NT2/D1 (cell line): ENCODE data around the gene ABCG8.

Source experiments
- DNase-seq: peaks from one replicate; pipeline ENCODE4 v3.0.0-alpha.2; 2011; ENCODE audit warnings: low read depth, low spot score
- H3K27me3 ChIP-seq: 2 replicates; pipeline ENCODE4 v1.6.0; 2011; ENCODE audit warnings: mild to moderate bottlenecking; ENCODE audit not compliant: insufficient read length, insufficient read depth
- H3K36me3 ChIP-seq: 2 replicates; pipeline ENCODE4 v1.6.1; 2011; ENCODE audit warnings: mild to moderate bottlenecking, low read length, mixed read lengths; ENCODE audit not compliant: insufficient read depth, insufficient read length
- H3K4me1 ChIP-seq: 2 replicates; pipeline ENCODE4 v1.5.1; 2011; ENCODE audit not compliant: insufficient read depth, insufficient read length
- H3K4me3 ChIP-seq: 2 replicates; pipeline ENCODE4 v1.5.1; 2011; ENCODE audit warnings: low read depth; ENCODE audit not compliant: insufficient read length
- H3K9ac ChIP-seq: 2 replicates; pipeline ENCODE4 v1.6.0; 2011; ENCODE audit warnings: low read depth; ENCODE audit not compliant: insufficient read length
- H3K9me3 ChIP-seq: 2 replicates; pipeline ENCODE4 v1.5.1; 2011; ENCODE audit warnings: mild to moderate bottlenecking, low read length; ENCODE audit not compliant: insufficient read depth
- SUZ12 ChIP-seq: IDR thresholded peaks from 2 replicates; pipeline ENCODE4 v1.6.1; 2011; ENCODE audit not compliant: insufficient read length, insufficient read depth; ENCODE audit errors: extremely low read depth
- YY1 ChIP-seq: IDR thresholded peaks from 2 replicates; pipeline ENCODE4 v1.6.1; 2011; ENCODE audit not compliant: insufficient read length, insufficient read depth
- ZNF274 ChIP-seq: IDR thresholded peaks from 2 replicates; pipeline ENCODE4 v1.6.1; 2011; ENCODE audit warnings: mild to moderate bottlenecking, low read depth, low read length

Gene ABCG8

DNA sequence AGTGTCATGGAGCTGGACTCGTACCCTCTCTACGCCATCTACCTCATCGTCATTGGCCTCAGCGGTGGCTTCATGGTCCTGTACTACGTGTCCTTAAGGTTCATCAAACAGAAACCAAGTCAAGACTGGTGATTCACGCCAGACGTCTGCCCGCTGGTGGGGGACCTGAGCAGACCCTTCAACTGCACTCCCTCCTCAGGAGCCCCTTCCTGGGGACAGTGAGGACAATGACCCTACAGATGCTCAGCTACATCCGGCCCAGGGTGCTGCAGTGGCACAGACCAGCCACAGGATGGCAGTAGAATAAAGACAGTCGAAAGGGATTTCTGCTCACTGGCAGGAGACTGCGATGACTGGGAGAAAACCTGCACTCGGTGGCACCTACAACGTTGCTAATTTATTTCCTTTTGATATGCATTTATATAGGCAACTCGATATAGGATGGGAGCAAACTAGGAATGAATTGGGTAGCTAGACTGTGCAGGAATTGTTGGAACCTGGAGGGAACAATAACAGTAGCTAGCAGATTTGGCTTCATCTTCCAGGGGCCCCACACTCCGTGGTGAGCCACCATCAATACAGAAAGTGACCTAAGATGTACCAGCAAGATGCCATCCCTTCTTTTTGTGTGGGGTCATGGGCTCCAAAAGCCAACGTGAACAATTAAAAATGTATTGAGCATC lies 39.2 kb downstream of the ABCG8 start:
- Histone ChIP-seq H3K9me3 (no peaks in the 10 kb centered on the region), H3K27me3 (peaks cover 3% of the 10 kb centered on the region), H3K4me1 (no peaks in the 10 kb centered on the region), H3K9ac (no peak overlapping the region), H3K4me3 (no peak overlapping the region), H3K36me3 (no peaks in the 10 kb centered on the region)
- DNase-seq = peak; percentile 57
- TF ChIP-seq YY1 = no peak

GRCh38 chr2:43879261-43879660 lies 40.5 kb downstream of the ABCG8 start:
- Histone ChIP-seq H3K27me3 (peaks cover 3% of the 10 kb centered on the region), H3K9ac (no peak overlapping the region), H3K36me3 (no peaks in the 10 kb centered on the region), H3K4me3 (no peak overlapping the region), H3K9me3 (no peaks in the 10 kb centered on the region), H3K4me1 (no peaks in the 10 kb centered on the region)
- TF ChIP-seq YY1 (no peak), SUZ12 (no peak), ZNF274 (no peak)
- DNase-seq = no peak

DNA sequence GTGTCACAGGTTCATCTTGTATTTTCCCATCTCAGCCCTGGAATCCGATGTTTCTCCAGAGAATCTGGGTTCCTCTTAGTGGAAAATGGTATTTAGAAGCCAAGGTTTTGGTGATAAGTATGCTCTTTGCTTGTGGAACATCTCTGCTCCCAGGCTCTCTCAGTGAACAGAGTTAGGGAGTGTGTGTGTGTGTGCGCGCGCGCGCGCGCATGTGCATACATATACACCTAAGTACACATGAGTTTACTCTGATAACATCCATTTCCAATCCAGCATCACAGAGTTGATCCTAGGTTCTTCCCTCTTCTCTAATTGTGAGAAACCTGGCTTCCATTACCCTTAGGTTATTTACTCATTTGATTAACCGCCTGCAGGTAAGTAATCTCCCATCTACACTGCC lies 41.7 kb downstream of the ABCG8 start:
- no peak for DNase-seq
- Histone ChIP-seq H3K9ac (no peak overlapping the region), H3K4me1 (no peaks in the 10 kb centered on the region), H3K9me3 (no peaks in the 10 kb centered on the region), H3K36me3 (peaks cover 4% of the 10 kb centered on the region), H3K4me3 (no peak overlapping the region), H3K27me3 (peaks cover 3% of the 10 kb centered on the region)
- TF ChIP-seq YY1 = no peak
- TF ChIP-seq ZNF274 = no peak
- TF ChIP-seq SUZ12 = no peak

- no peaks in the 10 kb centered on the region for H3K9me3 ChIP-seq
- H3K4me3 ChIP-seq = no peak overlapping the region
- DNase-seq = no peak
- H3K27me3 ChIP-seq = peaks cover 3% of the 10 kb centered on the region
- H3K9ac ChIP-seq = no peak overlapping the region
- H3K4me1 ChIP-seq = no peaks in the 10 kb centered on the region
- no peak for TF ChIP-seq SUZ12
- no peak for TF ChIP-seq YY1
- no peak for TF ChIP-seq ZNF274
- H3K36me3 ChIP-seq = peaks cover 8% of the 10 kb centered on the region
Measured at GRCh38 chr2:43880952-43881351, 42.2 kb downstream of the ABCG8 start.

GRCh38 chr2:43882312-43882711 lies 43.5 kb downstream of the ABCG8 start:
- no peak for DNase-seq
- H3K4me1 ChIP-seq = no peaks in the 10 kb centered on the region
- no peaks in the 10 kb centered on the region for H3K9me3 ChIP-seq
- peaks cover 20% of the 10 kb centered on the region for H3K36me3 ChIP-seq
- H3K4me3 ChIP-seq = no peak overlapping the region
- no peak overlapping the region for H3K9ac ChIP-seq
- no peak for TF ChIP-seq SUZ12
- no peak for TF ChIP-seq YY1
- no peak for TF ChIP-seq ZNF274
- peaks cover 3% of the 10 kb centered on the region for H3K27me3 ChIP-seq

GRCh38 chr2:43884689-43885088 lies 45.9 kb downstream of the ABCG8 start:
- Histone ChIP-seq H3K9me3 (no peaks in the 10 kb centered on the region), H3K4me3 (no peak overlapping the region), H3K4me1 (no peaks in the 10 kb centered on the region), H3K36me3 (peaks cover 40% of the 10 kb centered on the region), H3K27me3 (no peaks in the 10 kb centered on the region), H3K9ac (no peak overlapping the region)
- no peak for TF ChIP-seq ZNF274
- no peak for TF ChIP-seq YY1
- no peak for TF ChIP-seq SUZ12
- no peak for DNase-seq

GRCh38 chr2:43885132-43885632 lies 46.4 kb downstream of the ABCG8 start:
- DNase-seq = no peak
- H3K4me1 ChIP-seq = no peaks in the 10 kb centered on the region

GRCh38 chr2:43887176-43887575 lies 48.4 kb downstream of the ABCG8 start:
- Histone ChIP-seq H3K27me3 (no peaks in the 10 kb centered on the region), H3K4me3 (no peak overlapping the region), H3K36me3 (peaks cover 61% of the 10 kb centered on the region), H3K4me1 (no peaks in the 10 kb centered on the region), H3K9ac (no peak overlapping the region), H3K9me3 (no peaks in the 10 kb centered on the region)
- DNase-seq = no peak
- TF ChIP-seq YY1 (no peak), SUZ12 (no peak), ZNF274 (no peak)

More at GRCh38 chr2:43885132-43885632, 46.4 kb downstream of the ABCG8 start:
- TF ChIP-seq YY1 (no peak), ZNF274 (no peak), SUZ12 (no peak)
- Histone ChIP-seq H3K4me3 (no peak overlapping the region), H3K36me3 (peaks cover 45% of the 10 kb centered on the region), H3K27me3 (no peaks in the 10 kb centered on the region), H3K9me3 (no peaks in the 10 kb centered on the region), H3K9ac (no peak overlapping the region)
